Measurements from ENCODE around the gene SLC24A4.
A peak's percentile ranks its signal among the peaks of the same experiment; 100 is the strongest.
"Not testable (repeated sequence)": the region's sequence is repeated elsewhere in the genome, so short reads cannot be mapped to it uniquely, and the experiment has no call there.

Gene SLC24A4

DNA sequence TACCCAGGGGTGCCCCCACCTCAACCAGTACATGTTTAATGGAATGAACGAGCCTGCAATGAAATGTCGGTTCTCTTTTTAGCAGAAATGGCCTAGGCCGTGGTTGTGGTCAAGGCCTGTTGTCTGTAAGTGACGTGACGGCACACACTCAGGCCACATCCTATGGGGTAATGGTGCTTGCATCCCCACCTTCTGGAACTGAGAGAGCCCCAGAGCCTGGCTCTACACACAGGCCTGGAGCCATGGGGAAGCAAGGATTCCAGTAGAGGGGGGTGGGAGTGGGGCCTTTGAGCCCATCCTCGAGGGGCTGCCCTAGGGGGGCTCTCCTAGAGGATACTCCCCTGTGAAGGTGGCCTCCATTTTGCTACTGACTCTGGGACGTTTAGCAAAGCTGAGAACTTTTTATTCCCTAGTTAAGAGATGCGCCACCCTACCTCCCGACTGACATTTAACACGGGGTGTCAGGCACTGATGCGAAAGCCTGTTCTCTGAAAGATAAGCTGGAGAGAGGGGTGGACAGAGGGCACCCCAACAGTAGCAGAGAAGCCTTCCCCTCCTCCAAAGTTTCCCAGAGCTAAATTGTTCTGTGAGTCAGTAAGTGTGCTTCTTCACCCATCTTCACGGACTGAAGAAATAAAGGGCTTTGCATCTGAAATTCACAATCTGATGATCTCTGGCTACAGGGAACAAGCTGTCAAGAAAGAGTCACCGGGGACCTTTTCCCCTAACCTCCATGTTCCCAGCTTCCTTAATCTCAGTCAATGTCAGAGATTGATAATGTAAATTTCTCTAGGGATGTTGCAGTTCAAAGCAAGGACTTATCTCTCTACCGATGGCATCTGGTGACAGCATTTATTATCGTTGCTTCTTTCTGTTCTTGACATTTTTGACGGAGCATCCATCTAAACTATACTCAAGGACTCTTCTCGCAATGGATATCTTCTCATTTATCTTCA is 197.4 kb downstream of the SLC24A4 start:
- no peak for TF ChIP-seq GATA1 (IDR thresholded peaks at IDR 0.05; ENCODE audit: low read depth, low read length)
- no peak for TF ChIP-seq POLR2A (IDR thresholded peaks at IDR 0.05; ENCODE audit: low read length)
- peak; percentile 15 to 67 for DNase-seq

DNA sequence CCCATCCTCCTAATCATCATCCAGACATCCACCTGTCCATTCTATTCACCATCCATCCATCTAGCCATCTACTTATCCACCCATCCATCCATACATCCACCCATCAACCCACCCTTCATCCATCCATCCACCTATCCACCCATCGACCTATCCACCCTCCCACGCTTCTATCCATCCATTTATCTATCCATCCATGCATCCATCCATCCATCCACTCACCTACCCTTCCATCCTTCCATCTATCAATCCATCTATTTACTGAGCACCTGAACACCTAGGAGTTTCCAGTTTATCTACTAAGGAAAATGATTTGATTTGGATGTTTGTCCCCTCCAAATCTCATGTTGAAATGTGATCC is 198.1 kb downstream of the SLC24A4 start:
- no peak for DNase-seq
- TF ChIP-seq POLR2A (IDR thresholded peaks at IDR 0.05; ENCODE audit: low read length) (no peak), GATA1 (IDR thresholded peaks at IDR 0.05; ENCODE audit: low read depth, low read length) (no peak)

DNA sequence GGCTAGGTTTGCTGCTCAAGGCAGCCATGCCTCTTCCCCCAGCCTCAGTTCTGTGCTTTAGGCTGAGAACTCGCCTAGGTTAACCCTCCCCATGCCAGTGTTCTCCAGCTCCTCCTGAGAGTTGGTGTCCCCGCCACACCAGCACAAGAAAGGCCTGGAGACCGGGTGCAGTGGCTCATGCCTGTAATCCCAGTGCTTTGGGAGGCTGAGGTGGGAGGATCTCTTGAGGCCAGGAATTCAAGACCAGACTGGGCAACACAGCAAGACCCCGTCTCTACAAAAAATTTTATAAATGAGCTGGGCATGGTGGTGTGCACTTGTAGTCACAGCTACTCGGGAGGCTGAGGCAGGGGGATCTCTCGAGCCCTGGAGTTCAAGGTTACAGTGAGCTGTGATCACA is 200.8 kb downstream of the SLC24A4 start:
- TF ChIP-seq POLR2A (IDR thresholded peaks at IDR 0.05; ENCODE audit: low read length) (no peak), GATA1 (IDR thresholded peaks at IDR 0.05; ENCODE audit: low read depth, low read length) (no peak)
- DNase-seq, result no peak

DNA sequence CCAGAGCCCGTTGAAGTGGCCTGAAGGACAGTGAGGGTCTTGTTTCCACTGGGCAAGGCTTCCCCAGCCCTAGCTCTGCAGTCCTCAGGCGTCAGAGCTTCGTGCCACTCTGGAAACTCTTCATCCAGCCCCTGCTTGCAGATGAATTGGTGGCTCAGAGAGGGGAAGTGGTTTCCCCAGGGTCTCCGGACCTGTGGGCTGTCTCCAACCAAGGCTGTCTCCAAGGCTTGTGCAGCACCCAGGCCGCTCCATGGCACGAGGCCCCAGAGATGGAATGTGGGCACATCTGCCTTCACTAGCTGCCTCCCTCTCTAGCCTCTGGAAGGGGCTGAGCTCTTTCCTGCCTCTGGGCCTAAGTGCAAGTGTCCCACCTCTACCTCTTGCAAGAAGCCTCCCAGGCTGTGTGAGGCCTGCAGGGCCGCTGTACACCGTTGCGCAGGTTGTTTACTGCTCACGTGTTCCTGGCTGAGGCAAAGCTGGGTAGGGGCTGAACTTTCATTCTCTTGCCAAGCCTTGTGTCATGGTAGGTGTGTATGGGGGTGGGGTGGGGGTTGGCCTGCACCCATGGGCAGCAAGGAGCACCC is 201.7 kb downstream of the SLC24A4 start:
- DNase-seq, result no peak
- TF ChIP-seq POLR2A (IDR thresholded peaks at IDR 0.05; ENCODE audit: low read length) (no peak), GATA1 (IDR thresholded peaks at IDR 0.05; ENCODE audit: low read depth, low read length) (no peak)

DNA sequence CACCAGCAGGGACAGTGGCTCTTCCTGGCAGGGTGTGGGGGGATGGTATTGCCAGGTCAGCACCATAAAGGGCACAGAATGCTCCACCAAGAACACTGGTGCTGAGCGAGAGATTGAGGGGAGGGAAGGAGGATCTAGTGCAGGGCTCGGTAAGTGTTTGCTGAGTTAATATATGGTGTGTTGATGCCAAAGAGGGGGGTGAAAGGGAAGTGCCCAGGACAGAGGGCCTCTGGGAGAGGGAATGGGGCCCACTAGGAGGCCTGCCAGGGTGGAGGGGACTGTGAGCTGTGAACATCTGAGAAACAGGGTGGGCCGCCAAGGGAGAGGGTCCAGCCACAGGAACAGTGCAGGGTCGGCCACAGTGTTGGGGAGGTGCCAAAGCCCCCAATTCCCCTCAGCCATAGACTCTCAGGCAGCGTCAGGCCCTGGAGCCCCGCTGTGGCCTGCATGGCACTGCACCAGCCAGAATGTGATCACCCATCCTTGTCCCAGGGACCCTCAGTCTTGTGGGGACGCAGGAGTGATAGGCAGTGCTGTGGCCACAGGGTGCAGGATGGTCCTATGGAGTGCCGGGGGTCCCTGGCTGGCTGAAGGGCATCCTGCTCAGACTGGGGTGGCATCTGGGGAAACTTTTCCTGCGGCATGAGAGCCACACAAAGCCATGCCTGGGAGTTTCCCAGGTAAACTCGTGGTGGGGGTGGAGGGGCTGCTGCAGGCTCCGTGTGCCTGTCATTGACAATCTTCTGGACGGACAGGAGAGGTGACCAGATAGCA is 202.5 kb downstream of the SLC24A4 start:
- DNase-seq, result no peak
- TF ChIP-seq POLR2A (IDR thresholded peaks at IDR 0.05; ENCODE audit: low read length) (no peak), GATA1 (IDR thresholded peaks at IDR 0.05; ENCODE audit: low read depth, low read length) (no peak)

DNA sequence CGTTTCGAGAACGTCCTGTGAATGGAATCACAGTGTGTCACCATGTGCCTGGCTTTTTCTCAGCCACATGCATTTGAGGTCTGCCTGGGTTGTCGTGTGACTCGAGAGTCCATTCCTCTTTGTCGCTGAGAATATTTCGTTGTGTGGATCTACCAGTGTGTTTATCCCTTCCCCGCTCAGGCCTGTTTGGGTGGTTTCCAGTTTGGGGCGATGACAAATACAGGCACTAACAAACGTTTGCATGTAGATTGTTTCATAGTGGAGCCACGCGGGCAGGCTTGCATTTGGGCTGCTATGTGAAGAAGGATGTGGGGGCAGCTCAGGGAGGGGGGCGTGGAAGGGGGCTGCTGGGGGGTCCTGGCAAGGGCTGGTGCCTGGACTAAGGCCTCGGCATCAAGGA is 204.8 kb downstream of the SLC24A4 start:
- no peak for DNase-seq
- TF ChIP-seq GATA1 (IDR thresholded peaks at IDR 0.05; ENCODE audit: low read depth, low read length), result no peak
- no peak for TF ChIP-seq POLR2A (IDR thresholded peaks at IDR 0.05; ENCODE audit: low read length)

DNA sequence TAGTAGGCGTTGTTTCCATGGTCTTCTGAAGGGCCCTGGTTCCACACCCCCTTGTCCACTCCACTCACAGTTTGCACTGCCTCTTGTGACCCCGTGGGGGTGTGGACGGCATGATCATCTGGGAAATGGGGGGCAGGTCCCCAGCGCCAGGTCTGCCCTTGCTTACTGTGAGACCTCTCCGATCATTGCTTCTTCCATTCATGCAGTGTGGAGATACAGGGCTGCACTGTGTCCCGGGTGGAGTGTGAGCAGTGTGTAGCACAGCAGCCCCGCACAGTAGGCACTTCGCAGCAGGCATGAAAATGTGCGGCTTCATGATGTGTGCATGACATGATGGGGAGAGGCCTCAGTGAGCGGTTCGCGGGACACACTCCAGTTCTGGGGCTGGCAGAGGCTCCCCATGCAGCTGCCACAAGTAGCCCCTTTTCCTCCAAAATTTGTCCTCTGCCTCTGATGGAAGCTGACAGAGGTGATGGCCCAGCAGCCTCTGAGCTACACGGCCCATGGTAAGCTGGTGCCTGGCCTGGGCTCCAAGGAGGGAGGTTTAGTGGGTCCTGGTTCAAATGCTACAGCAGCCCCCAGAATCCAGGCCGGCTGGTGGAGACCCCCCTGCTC is 205.6 kb downstream of the SLC24A4 start:
- TF ChIP-seq GATA1 (IDR thresholded peaks at IDR 0.05; ENCODE audit: low read depth, low read length) (no peak), POLR2A (IDR thresholded peaks at IDR 0.05; ENCODE audit: low read length) (no peak)
- DNase-seq, result no peak

DNA sequence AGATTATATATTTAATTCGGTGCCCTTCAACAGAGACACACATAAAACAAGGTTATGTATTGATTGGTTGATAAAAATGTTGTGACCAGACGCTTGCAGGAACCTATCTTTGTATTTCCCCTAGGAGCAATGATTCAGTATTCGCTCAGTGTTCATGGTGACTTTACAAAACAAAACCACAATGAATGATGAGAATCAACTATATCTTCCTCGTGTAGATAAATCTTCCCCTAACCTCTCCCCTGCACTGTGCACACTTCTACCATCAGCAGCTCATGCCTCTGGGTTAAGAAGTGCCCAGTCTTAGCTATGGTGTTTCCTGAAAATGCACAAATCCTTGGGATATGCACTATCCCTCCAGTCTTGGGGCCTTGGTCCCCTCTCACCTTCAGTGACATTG is 206.9 kb downstream of the SLC24A4 start:
- TF ChIP-seq GATA1 (IDR thresholded peaks at IDR 0.05; ENCODE audit: low read depth, low read length), result no peak
- no peak for TF ChIP-seq POLR2A (IDR thresholded peaks at IDR 0.05; ENCODE audit: low read length)
- DNase-seq, result peak in 1 of 2 experiments; percentile 23

DNA sequence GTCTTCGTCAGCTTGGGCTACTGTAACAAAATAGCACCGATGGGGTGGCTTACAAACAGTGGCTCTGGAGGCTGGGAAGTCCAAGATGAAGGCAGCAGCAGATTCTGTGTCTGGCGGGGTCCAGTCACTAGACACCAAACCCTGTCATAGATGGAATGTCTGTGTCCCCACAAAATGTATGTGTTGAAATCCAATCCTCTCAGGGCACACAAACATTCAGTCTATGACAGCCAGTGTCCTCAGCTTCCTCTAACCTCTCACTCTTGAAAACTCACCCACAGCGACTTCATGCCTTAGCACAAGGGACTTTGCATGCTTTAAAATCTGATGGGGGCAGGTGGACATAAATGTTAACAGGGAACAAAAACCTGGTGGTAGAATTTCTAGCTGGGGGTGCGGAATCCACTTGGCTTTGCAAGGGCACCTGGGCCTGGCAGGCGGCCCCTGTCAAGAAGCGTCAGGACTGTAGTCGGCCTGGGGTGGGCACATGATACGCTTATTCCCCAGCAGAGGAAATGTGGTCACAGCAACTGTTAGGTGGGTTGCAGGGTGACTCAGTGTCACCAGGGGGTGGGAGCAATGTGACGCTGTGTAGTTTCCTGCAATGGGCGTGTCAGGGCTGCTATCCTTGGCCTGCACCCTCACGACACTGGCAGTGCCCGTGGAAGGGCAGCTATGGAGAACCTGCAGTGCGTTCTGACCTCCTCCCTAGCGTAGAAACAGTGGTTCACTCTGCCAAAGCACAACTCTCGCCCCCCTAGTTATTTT is 208.3 kb downstream of the SLC24A4 start:
- peak; percentile 54 for TF ChIP-seq POLR2A (IDR thresholded peaks at IDR 0.05; ENCODE audit: low read length)
- no peak for TF ChIP-seq GATA1 (IDR thresholded peaks at IDR 0.05; ENCODE audit: low read depth, low read length)
- no peak for DNase-seq

DNA sequence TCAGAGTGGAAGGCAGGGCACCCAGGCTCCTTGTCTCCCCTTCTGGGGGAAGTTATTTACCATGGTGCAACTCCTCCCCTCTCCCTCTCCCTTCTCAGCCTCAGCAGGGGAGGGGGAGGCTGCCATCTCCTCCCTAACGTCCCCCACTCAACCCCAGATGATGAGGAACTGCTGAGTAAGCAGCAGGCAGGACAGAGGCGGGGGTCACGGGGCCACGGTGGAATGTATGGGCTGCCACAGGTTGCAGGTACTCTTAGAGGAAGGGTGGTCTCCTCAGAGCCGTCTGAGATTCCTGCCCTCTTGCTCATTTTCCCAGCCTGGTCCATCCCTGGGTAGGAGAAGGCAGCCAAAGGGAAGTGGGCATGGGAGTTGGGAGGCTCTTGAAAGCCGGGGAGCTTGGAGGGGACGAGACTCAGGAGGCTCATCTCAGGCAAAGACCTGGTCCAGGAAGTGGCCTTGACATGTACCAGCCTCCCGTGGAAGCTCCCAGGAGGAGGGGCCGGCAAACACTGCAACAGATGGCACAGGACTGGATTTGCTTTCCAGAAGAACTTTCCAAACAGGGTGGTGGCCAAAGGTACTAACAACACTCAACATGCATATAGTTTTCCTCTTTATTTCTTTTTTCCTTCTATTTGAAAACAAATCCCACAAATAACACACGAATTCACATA is 209.7 kb downstream of the SLC24A4 start:
- TF ChIP-seq GATA1 (IDR thresholded peaks at IDR 0.05; ENCODE audit: low read depth, low read length) (no peak), POLR2A (IDR thresholded peaks at IDR 0.05; ENCODE audit: low read length) (no peak)
- no peak for DNase-seq

DNA sequence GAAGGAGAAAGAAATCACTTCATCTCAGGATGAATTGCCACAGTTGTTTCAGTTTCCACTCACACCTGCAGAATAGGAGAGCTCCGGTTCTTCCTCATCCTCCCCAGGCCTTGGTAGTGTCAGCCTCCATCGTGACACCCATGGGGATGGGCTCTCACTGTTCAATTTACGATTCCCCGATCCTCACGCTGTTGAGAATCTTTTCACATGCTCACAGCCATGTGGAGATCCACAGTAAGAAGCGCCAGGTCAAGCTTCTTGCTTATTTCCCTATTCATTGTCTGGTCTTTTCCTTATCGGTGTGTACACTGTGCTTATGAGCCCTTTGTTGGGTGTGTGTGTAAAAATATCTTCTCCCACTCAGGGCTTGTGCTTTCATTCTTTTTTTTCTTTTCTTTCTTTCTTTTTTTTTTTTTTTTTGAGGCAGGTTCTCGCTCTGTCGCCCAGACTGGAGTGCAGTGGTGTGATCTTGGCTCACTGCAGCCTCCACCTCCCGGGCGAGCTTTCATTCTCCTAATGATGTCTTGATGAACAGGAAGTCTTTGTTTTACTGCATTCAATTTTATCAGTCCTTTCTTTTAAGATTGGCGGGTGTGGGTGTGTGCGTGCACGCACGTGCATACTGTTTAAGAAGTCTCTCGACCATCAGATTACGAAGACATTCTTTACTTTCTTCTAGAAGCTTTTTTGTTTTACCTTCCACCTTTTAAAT is 212.1 kb downstream of the SLC24A4 start:
- DNase-seq, result peak in 1 of 2 experiments; percentile 49
- no peak for TF ChIP-seq GATA1 (IDR thresholded peaks at IDR 0.05; ENCODE audit: low read depth, low read length)
- peak; percentile 22 for TF ChIP-seq POLR2A (IDR thresholded peaks at IDR 0.05; ENCODE audit: low read length)

DNA sequence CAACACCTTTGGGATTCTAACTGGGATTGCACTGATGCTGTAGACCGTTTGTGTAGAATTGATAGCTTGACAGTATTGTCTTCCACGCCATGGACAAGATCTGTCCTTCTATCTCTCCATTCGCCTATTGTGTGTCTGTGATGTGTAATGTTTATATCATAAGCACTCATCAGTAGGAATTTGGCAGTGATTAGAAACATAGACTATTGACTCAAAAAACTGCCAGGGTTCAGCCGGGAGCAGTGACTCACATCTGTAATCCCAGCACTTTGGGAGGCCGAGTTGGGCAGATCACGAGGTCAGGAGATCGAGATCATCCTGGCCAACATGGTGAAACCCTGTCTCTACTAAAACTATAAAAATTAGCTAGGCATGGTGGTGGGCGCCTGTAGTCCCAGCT is 213.3 kb downstream of the SLC24A4 start:
- DNase-seq, result not testable (repeated sequence)
